Panc1 (cell line): ENCODE results near the gene N4BP2L2. TPM values are rescaled to one million over a fixed set of nuclear protein-coding genes. Genes with fewer than 3 reads are reported as not detected.

Experiments
- ATAC-seq: fragments of 200-7000 bp; cut with Tn5 transposase; 2 replicates; pipeline ENCODE4 v1.9.1; 2020; ENCODE audit warnings: mild to moderate bottlenecking, moderate library complexity
- BruUV-seq: library from RNA; stranded (reverse); fragments of 400-500 nt; replicated peaks from 2 replicates; lab custom pipeline; 2021; lab: Mats Ljungman, UMichigan
- CTCF ChIA-PET: fragments of 300-600 bp; sonication (Branson Sonifier 250); formaldehyde crosslinking; loops from one replicate; lab custom pipeline; 2022; ENCODE audit warnings: antibody characterized with exemption; lab: Charles Lee
- POLR2A ChIA-PET: fragments of 300-600 bp; sonication (Branson Sonifier 250); formaldehyde crosslinking; loops from one replicate; lab custom pipeline; 2022; ENCODE audit warnings: antibody characterized with exemption; lab: Charles Lee
- DNase-seq: peaks from one replicate; pipeline ENCODE4 v3.0.0-alpha.2; 2010; ENCODE audit warnings: low read depth, low spot score
- H3K27ac ChIP-seq: 2 replicates; pipeline ENCODE4 v1.5.1; 2011; ENCODE audit warnings: mild to moderate bottlenecking, low read length, inconsistent platforms
- H3K27me3 ChIP-seq: fragments of 200-500 bp; sonication (Bioruptor generic); 2 replicates; pipeline ENCODE4 v1.6.0; 2014; ENCODE audit warnings: low read length, inconsistent platforms; ENCODE audit not compliant: control insufficient read depth, insufficient read depth
- H3K36me3 ChIP-seq: fragments of 200-500 bp; sonication (Bioruptor generic); 2 replicates; pipeline ENCODE4 v1.5.1; 2014; ENCODE audit warnings: inconsistent platforms, mild to moderate bottlenecking, low read length, moderate library complexity; ENCODE audit not compliant: control insufficient read depth, insufficient read depth
- H3K4me1 ChIP-seq: 2 replicates; pipeline ENCODE4 v1.5.1; 2011; ENCODE audit warnings: inconsistent platforms, mild to moderate bottlenecking, low read length, moderate library complexity; ENCODE audit not compliant: control insufficient read depth, insufficient read depth
- H3K4me3 ChIP-seq, 2 experiments: 2 replicates each; pipeline ENCODE4 v1.5.1; 2011 to 2012; ENCODE audit warnings: low read depth in 2 of 2, low read length in 2 of 2, mild to moderate bottlenecking in 2 of 2, inconsistent platforms in 1 of 2, moderate library complexity in 1 of 2
- H3K9me3 ChIP-seq: fragments of 200-500 bp; sonication (Bioruptor generic); 2 replicates; pipeline ENCODE4 v1.5.1; 2014; ENCODE audit warnings: low read depth, mild to moderate bottlenecking, inconsistent platforms, low read length, moderate library complexity; ENCODE audit not compliant: control insufficient read depth, insufficient read depth
- POLR2AphosphoS5 ChIP-seq: IDR thresholded peaks from 2 replicates; pipeline ENCODE4 v1.6.1; 2012; ENCODE audit warnings: mild to moderate bottlenecking, low read depth, low read length, moderate library complexity
- REST ChIP-seq, 2 experiments: IDR thresholded peaks; 2 replicates each; pipeline ENCODE4 v1.6.1; 2011 to 2012; ENCODE audit warnings: low read depth in 2 of 2, control low read depth in 1 of 2, low read length in 1 of 2, mild to moderate bottlenecking in 1 of 2, moderate library complexity in 1 of 2; ENCODE audit not compliant: insufficient read depth in 1 of 2
- SIN3A ChIP-seq: IDR thresholded peaks from 2 replicates; pipeline ENCODE4 v1.6.1; 2012; ENCODE audit warnings: low read depth, mild to moderate bottlenecking, low read length, moderate library complexity, borderline replicate concordance; ENCODE audit not compliant: insufficient read depth
- TCF7L2 ChIP-seq: IDR thresholded peaks from 2 replicates; pipeline ENCODE4 v1.6.1; 2011; ENCODE audit warnings: mild to moderate bottlenecking, low read depth, low read length, inconsistent platforms
- in situ Hi-C: cut with HindIII; loops from 2 replicates; pipeline ENCODE4 v1.10.0; 2016; ENCODE audit warnings: low sequenced_read_pairs, low pct_unique_long_range_greater_than_20kb
- intact Hi-C: fragments of 100-400 bp; cut with micrococcal nuclease; formaldehyde crosslinking; loops from one replicate; pipeline ENCODE4 v1.10.0; 2022; ENCODE audit not compliant: unreplicated experiment
- total RNA-seq: library from RNA; stranded (reverse); gene quantifications from one replicate; pipeline ENCODE4 v1.2.1, GENCODE V29; 2021; ENCODE audit not compliant: unreplicated experiment
- TF ChIP-seq, protein P1 (sequence below): fragments of 450-650 bp; IDR thresholded peaks from 2 replicates; pipeline ENCODE4 v1.5.1; 2017; ENCODE audit warnings: mild to moderate bottlenecking

N4BP2L2 gene
- total RNA-seq, 1 experiment from 2014 or later: 43.8 TPM

DNA sequence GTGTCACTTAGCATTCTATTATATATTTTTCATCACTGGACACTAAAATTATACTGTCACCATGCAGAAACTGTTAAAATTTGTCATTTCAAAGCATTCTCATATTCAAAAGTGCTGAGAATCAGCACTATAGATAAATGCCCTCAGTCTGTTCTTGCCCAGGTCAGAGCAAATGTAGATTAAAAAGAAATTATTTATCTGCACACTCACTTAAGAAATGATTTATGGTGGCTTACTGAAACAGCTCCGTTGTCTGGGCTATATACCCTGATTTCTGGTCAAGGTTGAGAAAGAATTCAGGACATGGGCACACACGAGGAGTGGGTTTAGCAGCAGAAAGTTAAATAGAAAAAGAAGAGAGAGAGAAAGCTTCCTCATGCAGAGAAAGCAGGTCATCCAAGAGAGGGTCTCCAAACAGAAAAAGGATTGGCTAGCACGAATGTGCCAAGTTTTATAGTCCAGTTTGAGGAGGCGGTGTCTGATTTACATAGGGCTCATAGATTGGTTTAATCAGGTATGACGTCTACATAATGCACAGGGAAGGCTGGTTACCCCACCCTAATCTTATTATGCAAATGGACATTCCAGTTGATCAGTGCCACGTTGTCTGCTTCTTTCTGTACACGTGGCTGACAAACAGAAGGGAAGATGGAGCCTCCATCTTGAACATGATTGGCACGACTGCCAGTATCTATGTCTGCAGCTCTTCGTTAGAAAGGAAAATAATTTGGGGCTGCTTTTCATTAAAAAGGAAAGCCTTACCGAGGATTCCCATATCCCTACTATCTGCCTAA is 63.4 kb downstream of the N4BP2L2 start:
- intact Hi-C loops (no loop called here), in situ Hi-C loops (no loop called here)
- Histone ChIP-seq H3K9me3 (no peaks in the 10 kb centered on the region), H3K4me1 (no peaks in the 10 kb centered on the region), H3K36me3 (no peaks in the 10 kb centered on the region), H3K27ac (no peak overlapping the region), H3K27me3 (no peaks in the 10 kb centered on the region), H3K4me3 (no peak overlapping the region)
- ATAC-seq (no peak), DNase-seq (no peak)
- BruUV-seq: no TSS peak
- ChIA-PET POLR2A (no interaction called here), CTCF (no interaction called here)
- TF ChIP-seq REST (IDR thresholded peaks at IDR 0.05; ENCODE audit: insufficient read depth in 1 of 2, low read depth in 2 of 2, low read length in 1 of 2): no peak
- TF ChIP-seq, protein P1, sequence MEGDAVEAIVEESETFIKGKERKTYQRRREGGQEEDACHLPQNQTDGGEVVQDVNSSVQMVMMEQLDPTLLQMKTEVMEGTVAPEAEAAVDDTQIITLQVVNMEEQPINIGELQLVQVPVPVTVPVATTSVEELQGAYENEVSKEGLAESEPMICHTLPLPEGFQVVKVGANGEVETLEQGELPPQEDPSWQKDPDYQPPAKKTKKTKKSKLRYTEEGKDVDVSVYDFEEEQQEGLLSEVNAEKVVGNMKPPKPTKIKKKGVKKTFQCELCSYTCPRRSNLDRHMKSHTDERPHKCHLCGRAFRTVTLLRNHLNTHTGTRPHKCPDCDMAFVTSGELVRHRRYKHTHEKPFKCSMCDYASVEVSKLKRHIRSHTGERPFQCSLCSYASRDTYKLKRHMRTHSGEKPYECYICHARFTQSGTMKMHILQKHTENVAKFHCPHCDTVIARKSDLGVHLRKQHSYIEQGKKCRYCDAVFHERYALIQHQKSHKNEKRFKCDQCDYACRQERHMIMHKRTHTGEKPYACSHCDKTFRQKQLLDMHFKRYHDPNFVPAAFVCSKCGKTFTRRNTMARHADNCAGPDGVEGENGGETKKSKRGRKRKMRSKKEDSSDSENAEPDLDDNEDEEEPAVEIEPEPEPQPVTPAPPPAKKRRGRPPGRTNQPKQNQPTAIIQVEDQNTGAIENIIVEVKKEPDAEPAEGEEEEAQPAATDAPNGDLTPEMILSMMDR: no peak
- no peak for TF ChIP-seq POLR2AphosphoS5
- TF ChIP-seq SIN3A: no peak
- TF ChIP-seq TCF7L2: no peak

DNA sequence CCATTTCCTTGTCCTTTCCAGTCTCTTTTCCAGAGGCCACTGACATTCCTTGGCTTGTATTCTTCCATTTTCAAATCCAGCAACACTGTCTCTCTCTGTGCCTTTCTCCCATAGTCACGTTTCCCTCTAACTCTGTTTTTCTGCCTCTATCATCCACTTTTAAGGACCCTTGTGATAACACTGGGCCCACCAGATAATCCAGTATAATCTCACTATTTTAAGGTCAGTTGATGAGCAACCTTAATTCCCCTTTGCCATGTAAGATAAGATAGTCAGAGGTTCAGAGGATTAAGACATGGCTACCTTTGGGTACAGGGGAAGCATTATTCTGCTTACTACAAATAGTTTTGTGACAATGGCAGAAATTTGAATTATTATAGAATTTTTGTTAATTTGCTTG is 64.9 kb downstream of the N4BP2L2 start:
- ATAC-seq: no peak
- Histone ChIP-seq H3K27me3 (no peaks in the 10 kb centered on the region), H3K9me3 (no peaks in the 10 kb centered on the region), H3K4me1 (no peaks in the 10 kb centered on the region; the same call in 1 of the 2 replicates), H3K27ac (no peak overlapping the region), H3K4me3 (no peak overlapping the region), H3K36me3 (no peaks in the 10 kb centered on the region)
- no peak for DNase-seq
- in situ Hi-C loops (no loop called here), intact Hi-C loops (no loop called here)
- ChIA-PET POLR2A (no interaction called here), CTCF (no interaction called here)
- no peak for TF ChIP-seq SIN3A
- no peak for TF ChIP-seq POLR2AphosphoS5
- no peak for TF ChIP-seq REST (IDR thresholded peaks at IDR 0.05; ENCODE audit: insufficient read depth in 1 of 2, low read depth in 2 of 2, low read length in 1 of 2)
- TF ChIP-seq, protein P1: no peak
- TF ChIP-seq TCF7L2: no peak
- no TSS peak for BruUV-seq
